ENCODE data around the gene TRMT2A. TPM values are rescaled to one million over a fixed set of nuclear protein-coding genes. Genes with fewer than 3 reads are reported as not detected.

The TRMT2A gene
- total RNA-seq, 1 donor from 2014 or later: 21.3 TPM

DNA sequence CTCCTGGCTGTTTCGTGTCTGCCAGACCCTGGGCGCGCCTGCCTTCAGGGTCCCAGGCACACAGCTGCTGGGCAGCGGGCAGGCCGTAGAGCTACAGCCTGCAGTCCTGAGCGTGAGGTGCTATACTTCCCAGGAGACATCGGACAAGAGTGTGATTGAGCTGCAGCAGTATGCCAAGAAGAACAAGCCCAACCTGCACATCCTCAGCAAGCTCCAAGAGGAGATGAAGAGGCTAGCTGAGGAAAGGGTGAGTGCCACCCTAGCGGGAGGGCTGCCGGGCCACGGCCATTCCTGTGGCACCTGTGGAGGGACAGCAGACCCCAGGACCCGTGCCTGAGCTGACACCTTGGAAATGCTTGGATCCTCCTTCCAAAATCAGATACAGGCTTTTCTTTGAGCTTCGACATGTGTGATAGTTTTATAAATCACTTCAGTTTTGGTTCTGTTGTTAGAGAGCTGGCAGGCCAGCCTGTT, 8.2 kb downstream of the TRMT2A start:
- H3K4me3 ChIP-seq (ENCODE audit: low read depth, low read length): no peak overlapping the region
- no peak for DNase-seq (ENCODE audit: low read depth)
- TF ChIP-seq, protein P1, sequence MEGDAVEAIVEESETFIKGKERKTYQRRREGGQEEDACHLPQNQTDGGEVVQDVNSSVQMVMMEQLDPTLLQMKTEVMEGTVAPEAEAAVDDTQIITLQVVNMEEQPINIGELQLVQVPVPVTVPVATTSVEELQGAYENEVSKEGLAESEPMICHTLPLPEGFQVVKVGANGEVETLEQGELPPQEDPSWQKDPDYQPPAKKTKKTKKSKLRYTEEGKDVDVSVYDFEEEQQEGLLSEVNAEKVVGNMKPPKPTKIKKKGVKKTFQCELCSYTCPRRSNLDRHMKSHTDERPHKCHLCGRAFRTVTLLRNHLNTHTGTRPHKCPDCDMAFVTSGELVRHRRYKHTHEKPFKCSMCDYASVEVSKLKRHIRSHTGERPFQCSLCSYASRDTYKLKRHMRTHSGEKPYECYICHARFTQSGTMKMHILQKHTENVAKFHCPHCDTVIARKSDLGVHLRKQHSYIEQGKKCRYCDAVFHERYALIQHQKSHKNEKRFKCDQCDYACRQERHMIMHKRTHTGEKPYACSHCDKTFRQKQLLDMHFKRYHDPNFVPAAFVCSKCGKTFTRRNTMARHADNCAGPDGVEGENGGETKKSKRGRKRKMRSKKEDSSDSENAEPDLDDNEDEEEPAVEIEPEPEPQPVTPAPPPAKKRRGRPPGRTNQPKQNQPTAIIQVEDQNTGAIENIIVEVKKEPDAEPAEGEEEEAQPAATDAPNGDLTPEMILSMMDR (conservative IDR thresholded peaks at IDR 0.05; ENCODE audit: low read depth, low read length): no peak

- no peak overlapping the region for H3K4me3 ChIP-seq (ENCODE audit: low read depth, low read length)
- TF ChIP-seq, protein P1 (conservative IDR thresholded peaks at IDR 0.05; ENCODE audit: low read depth, low read length): no peak
- DNase-seq (ENCODE audit: low read depth): no peak
Observed at GRCh38 chr22:20107951-20108756, 8.9 kb downstream of the TRMT2A start.

DNA sequence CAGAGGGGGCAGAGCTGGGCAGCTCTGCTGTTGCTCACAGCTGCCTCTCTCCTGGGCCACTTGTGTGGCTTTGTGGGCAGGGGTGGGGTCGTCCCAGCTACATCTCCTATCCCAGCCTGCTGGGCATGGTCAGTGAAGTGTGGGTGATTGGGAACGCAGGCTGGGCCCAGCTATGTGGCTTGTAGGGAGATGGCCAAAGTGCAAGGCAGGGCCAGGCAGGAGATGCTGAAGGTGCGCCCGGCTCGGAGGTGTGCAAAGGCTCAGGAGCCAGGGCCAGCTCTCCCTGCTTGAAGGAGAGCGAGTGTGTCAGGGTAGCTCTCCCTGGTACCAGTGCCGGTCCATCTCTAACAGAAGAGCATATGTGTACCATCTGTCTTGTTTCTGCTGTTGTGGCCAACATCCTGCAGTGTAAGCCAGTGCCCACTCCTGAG, 9.5 kb downstream of the TRMT2A start:
- no peak for DNase-seq (ENCODE audit: low read depth)
- TF ChIP-seq, protein P1 (conservative IDR thresholded peaks at IDR 0.05; ENCODE audit: low read depth, low read length): no peak
- no peak overlapping the region for H3K4me3 ChIP-seq (ENCODE audit: low read depth, low read length)

DNA sequence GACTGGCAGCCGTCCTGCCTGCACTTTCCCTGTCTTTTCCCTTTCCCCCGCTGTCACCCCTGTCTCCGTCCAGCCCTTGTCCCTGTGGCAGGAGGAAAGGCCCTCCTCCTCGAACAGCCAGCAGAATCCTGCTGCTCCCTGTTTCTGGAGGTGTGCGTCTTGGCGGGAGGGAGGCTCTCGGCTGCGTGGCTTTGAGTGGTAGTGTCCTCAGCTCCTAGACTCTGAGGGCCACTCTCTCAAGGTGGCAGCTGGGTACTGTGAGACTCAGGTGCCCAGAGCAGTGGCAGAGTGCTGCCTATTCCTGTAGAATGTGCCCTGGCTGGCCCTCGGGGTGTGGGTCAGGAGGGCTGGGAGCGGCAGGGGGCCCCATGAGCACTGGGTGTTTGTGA, 10.2 kb downstream of the TRMT2A start:
- TF ChIP-seq, protein P1 (conservative IDR thresholded peaks at IDR 0.05; ENCODE audit: low read depth, low read length): no peak
- H3K4me3 ChIP-seq (ENCODE audit: low read depth, low read length): no peak overlapping the region
- no peak for DNase-seq (ENCODE audit: low read depth)

DNA sequence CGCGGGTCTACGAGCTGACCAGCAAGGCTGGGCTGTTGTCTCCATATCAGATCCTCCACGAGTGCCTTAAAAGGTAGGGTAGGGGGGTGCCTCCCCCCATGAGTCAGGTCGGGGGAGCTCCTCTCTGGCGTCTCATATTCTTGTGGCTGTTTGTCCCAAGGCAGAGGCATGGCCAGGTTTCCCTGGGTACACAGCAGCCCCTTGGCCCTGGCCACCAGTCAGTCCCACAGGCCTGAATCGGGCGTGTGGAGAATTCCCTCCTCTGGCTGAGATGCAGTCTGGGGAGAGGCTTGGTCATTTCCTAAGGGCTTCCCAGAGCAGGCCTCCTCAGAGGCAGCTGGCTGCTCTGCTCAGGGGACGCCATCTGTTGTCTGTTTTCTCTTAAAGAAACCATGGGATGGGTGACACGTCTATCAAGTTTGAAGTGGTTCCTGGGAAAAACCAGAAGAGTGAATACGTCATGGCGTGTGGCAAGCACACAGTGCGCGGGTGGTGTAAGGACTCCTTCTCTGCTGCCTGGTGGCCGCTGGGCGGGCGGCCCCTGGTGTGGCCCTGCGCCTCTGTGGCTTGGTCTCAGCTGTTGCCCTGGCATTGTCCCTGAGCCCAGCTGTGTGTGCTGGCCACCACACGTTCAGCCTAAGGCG, 10.7 kb downstream of the TRMT2A start:
- TF ChIP-seq, protein P1 (conservative IDR thresholded peaks at IDR 0.05; ENCODE audit: low read depth, low read length): no peak
- DNase-seq (ENCODE audit: low read depth): no peak
- no peak overlapping the region for H3K4me3 ChIP-seq (ENCODE audit: low read depth, low read length)

- DNase-seq (ENCODE audit: low read depth): no peak
- H3K4me3 ChIP-seq (ENCODE audit: low read depth, low read length): no peak overlapping the region
- TF ChIP-seq, protein P1 (conservative IDR thresholded peaks at IDR 0.05; ENCODE audit: low read depth, low read length): no peak
Observed at GRCh38 chr22:20105456-20106204, 11.4 kb downstream of the TRMT2A start.

Data from epithelial cell of proximal tubule (primary cell).